NCI-H146 (cell line): ENCODE measurements around the gene EFHD2.

Source experiments
- DNase-seq: peaks from one replicate; lab custom pipeline; 2025; lab: John Stamatoyannopoulos, UW

EFHD2 gene

DNA sequence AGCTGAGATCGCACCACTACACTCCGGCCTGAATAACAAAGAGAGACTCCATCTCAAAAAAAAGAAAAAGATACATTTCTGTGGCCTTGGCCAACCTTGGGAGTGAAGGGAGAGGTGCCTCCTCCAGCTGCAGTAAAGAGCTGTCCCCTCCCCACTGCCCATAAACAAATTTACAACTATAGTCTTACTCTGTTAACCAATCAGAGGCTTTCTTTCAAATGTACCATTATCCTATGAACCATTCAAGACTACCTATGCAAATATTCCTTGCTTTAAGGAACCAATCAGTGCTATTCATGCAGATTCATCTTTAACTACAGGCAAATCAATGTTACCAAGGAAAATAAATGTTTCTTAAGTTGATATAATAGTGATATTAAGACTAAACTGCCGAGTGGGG is 67.2 kb downstream of the EFHD2 start:
- no peak for DNase-seq

DNA sequence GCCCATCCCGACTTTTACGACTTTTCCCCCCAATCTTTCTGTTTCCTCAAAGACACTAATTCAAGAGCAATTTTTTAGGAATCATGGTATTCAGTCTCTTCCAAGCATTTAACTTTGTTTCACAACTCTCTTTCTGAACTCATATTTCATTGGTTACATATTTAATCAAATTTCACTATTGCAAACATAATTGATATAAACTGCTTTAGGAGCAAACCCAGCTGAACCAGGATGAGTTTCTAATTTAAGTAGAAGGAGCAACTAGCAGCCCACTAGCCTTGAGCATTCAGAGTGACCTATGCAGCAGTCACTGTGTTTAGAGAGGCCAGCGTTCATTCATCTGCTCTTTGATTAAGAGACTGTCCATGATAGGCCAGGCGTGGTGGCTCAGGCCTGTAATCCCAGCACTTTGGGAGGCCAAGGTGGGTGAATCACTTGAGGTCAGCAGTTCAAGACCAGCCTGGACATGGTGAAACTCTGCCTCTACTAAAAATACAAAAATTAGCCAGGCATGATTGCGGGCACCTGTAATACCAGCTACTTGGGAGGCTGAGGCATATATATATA is 68.0 kb downstream of the EFHD2 start:
- DNase-seq: no peak
